ENCODE data around the gene SOWAHA. TPM values are rescaled to one million over a fixed set of nuclear protein-coding genes. Genes with fewer than 3 reads are reported as not detected.
A peak's percentile ranks its signal among the peaks of the same experiment; 100 is the strongest.

The SOWAHA gene
- total RNA-seq, 4 donors from 2014 or later, result 13.2 to 128 (median 97.5) TPM

GRCh38 chr5:132828846-132829494, 15.9 kb downstream of the SOWAHA start:
- no peak for DNase-seq

GRCh38 chr5:132829742-132830435, 16.8 kb downstream of the SOWAHA start:
- Histone ChIP-seq H3K36me3 (peaks cover 0 to 7% (median 0%) of the 10 kb centered on the region in 3 donors), H3K9me3 (no peaks in the 10 kb centered on the region), H3K27ac (peak overlapping the region; percentile 73 to 93 (median 86)), H3K4me1 (peaks cover 0 to 20% (median 3%) of the 10 kb centered on the region in 4 donors), H3K27me3 (no peaks in the 10 kb centered on the region), H3K4me3 (peak overlapping the region; percentile 55 to 84 (median 74))
- DNase-seq, result peak; percentile 59 to 92 (median 92)
- TF ChIP-seq POLR2A (IDR thresholded peaks at IDR 0.05) (peak; percentile 20 to 41), CTCF (IDR thresholded peaks at IDR 0.05) (peak; percentile 43 to 96 (median 88))

More at GRCh38 chr5:132828846-132829494, 15.9 kb downstream of the SOWAHA start:
- no peaks in the 10 kb centered on the region for H3K9me3 ChIP-seq
- peaks cover 0 to 20% (median 3%) of the 10 kb centered on the region in 4 donors for H3K4me1 ChIP-seq
- H3K27ac ChIP-seq, result peak overlapping the region in 3 of 4 donors; percentile 80 to 93 (median 92)
- H3K27me3 ChIP-seq, result no peaks in the 10 kb centered on the region
- peaks cover 0 to 15% (median 0%) of the 10 kb centered on the region in 3 donors for H3K36me3 ChIP-seq
- TF ChIP-seq POLR2A (IDR thresholded peaks at IDR 0.05), result no peak
- TF ChIP-seq CTCF (IDR thresholded peaks at IDR 0.05), result no peak
- peak overlapping the region in 3 of 4 donors; percentile 55 to 84 (median 65) for H3K4me3 ChIP-seq

GRCh38 chr5:132830436-132831094, 17.5 kb downstream of the SOWAHA start, which contains the start of gene SHROOM1:
Gene SHROOM1, minus strand, starts transcription at chr5:132830647. Its CDS starts 4,507 bp downstream, at chr5:132826140.
- H3K27ac ChIP-seq, result peak within 1 kb of the TSS; percentile 73 to 93 (median 86)
- peak within 1 kb of the TSS; percentile 55 to 84 (median 74) for H3K4me3 ChIP-seq
- H3K27me3 ChIP-seq, result no peaks in the 10 kb centered on the region
- peak; percentile 35 to 88 (median 83) for DNase-seq
- peaks cover 0 to 4% (median 0%) of the 10 kb centered on the region in 3 donors for H3K36me3 ChIP-seq
- TF ChIP-seq POLR2A (IDR thresholded peaks at IDR 0.05), result peak; percentile 72 to 74
- TF ChIP-seq CTCF (IDR thresholded peaks at IDR 0.05), result no peak
- H3K4me1 ChIP-seq, result peaks cover 0 to 20% (median 1%) of the 10 kb centered on the region in 4 donors
- H3K9me3 ChIP-seq, result no peaks in the 10 kb centered on the region

GRCh38 chr5:132831095-132831860, 18.2 kb downstream of the SOWAHA start:
- no peaks in the 10 kb centered on the region for H3K36me3 ChIP-seq
- peaks cover 0 to 20% (median 0%) of the 10 kb centered on the region in 4 donors for H3K4me1 ChIP-seq
- no peaks in the 10 kb centered on the region for H3K9me3 ChIP-seq
- TF ChIP-seq CTCF (IDR thresholded peaks at IDR 0.05) (no peak), POLR2A (IDR thresholded peaks at IDR 0.05) (peak in 1 of 2 donors; percentile 65)
- H3K4me3 ChIP-seq, result peak overlapping the region; percentile 55 to 84 (median 74)
- H3K27ac ChIP-seq, result peak overlapping the region; percentile 73 to 93 (median 86)
- peak in 2 of 3 donors; percentile 78 to 79 for DNase-seq
- H3K27me3 ChIP-seq, result no peaks in the 10 kb centered on the region

- Histone ChIP-seq H3K9me3 (no peaks in the 10 kb centered on the region), H3K36me3 (no peaks in the 10 kb centered on the region), H3K27ac (no peak overlapping the region), H3K4me1 (peaks cover 0 to 23% (median 0%) of the 10 kb centered on the region in 4 donors), H3K4me3 (no peak overlapping the region), H3K27me3 (no peaks in the 10 kb centered on the region)
- DNase-seq, result no peak
- TF ChIP-seq POLR2A (IDR thresholded peaks at IDR 0.05), result no peak
- TF ChIP-seq CTCF (IDR thresholded peaks at IDR 0.05), result no peak
These were observed 19.5 kb downstream of the SOWAHA start for GRCh38 chr5:132832612-132833011.
